ENCODE data around the gene NGEF.

GRCh38 chr2:232929303-232930058 lies 83.6 kb downstream of the NGEF start:
- TF ChIP-seq CTCF (IDR thresholded peaks at IDR 0.05) (no peak), POLR2A (IDR thresholded peaks at IDR 0.05) (no peak)

Measured in transverse colon (tissue), 3 donors.